Keratinocyte (primary cell): ENCODE measurements around the gene CYP26C1. TPM values are rescaled to one million over a fixed set of nuclear protein-coding genes. Genes with fewer than 3 reads are reported as not detected.

Experiments used
- DNase-seq: peaks from one replicate; pipeline ENCODE4 v3.0.0-alpha.2; 2011; ENCODE audit warnings: low read depth, missing footprints, low spot score
- FAIRE-seq: peaks from 2 replicates; lab custom pipeline; 2011; peaks lifted over from hg19 to GRCh38; lab: Jason Lieb, UNC
- H2AFZ ChIP-seq: 2 replicates; pipeline ENCODE4 v1.6.0; 2012; ENCODE audit warnings: low read length, control low read depth, inconsistent platforms; ENCODE audit not compliant: control insufficient read depth
- H3K27ac ChIP-seq: 2 replicates; pipeline ENCODE4 v1.5.1; 2011; ENCODE audit warnings: low read length; ENCODE audit not compliant: control insufficient read depth, insufficient read depth
- H3K27me3 ChIP-seq: 3 replicates; pipeline ENCODE4 v1.6.0; 2011; ENCODE audit warnings: low read length; ENCODE audit not compliant: control insufficient read depth, insufficient read depth; ENCODE audit errors: extremely low read depth
- H3K36me3 ChIP-seq, 2 experiments: 2 replicates in 1 of 2; 3 replicates in 1 of 2; pipeline ENCODE4 v1.5.1; 2011; ENCODE audit warnings: low read length in 2 of 2, mild to moderate bottlenecking in 1 of 2; ENCODE audit not compliant: control insufficient read depth in 2 of 2, insufficient read depth in 2 of 2; ENCODE audit errors: extremely low read depth in 1 of 2
- H3K4me1 ChIP-seq: 3 replicates; pipeline ENCODE4 v1.5.1; 2011; ENCODE audit warnings: low read length; ENCODE audit not compliant: control insufficient read depth, insufficient read depth; ENCODE audit errors: extremely low read depth
- H3K4me2 ChIP-seq: 3 replicates; pipeline ENCODE4 v1.6.0; 2011; ENCODE audit warnings: low read depth, low read length; ENCODE audit not compliant: control insufficient read depth, insufficient read depth; ENCODE audit errors: extremely low read depth
- H3K4me3 ChIP-seq, 3 experiments: fragments of 200-600 bp in 1 of 3; sonication (generic) in 1 of 3; 2 replicates in 2 of 3; 3 replicates in 1 of 3; pipeline ENCODE4 v1.5.1; 2011 to 2016; ENCODE audit warnings: low read length in 3 of 3, mild to moderate bottlenecking in 3 of 3, control low read depth in 2 of 3, inconsistent platforms in 1 of 3, low read depth in 1 of 3, mixed read lengths in 1 of 3, mixed run types in 1 of 3, moderate library complexity in 1 of 3; ENCODE audit not compliant: control insufficient read depth in 2 of 3, insufficient read depth in 2 of 3; ENCODE audit errors: extremely low read depth in 1 of 3
- H3K79me2 ChIP-seq: 2 replicates; pipeline ENCODE4 v1.6.0; 2012; ENCODE audit warnings: low read length; ENCODE audit not compliant: control insufficient read depth, insufficient read depth
- H3K9ac ChIP-seq: 3 replicates; pipeline ENCODE4 v1.6.0; 2011; ENCODE audit warnings: low read length; ENCODE audit not compliant: control insufficient read depth, insufficient read depth; ENCODE audit errors: extremely low read depth
- H3K9me1 ChIP-seq: 3 replicates; pipeline ENCODE4 v1.6.0; 2011; ENCODE audit warnings: low read length; ENCODE audit not compliant: control insufficient read depth, insufficient read depth; ENCODE audit errors: extremely low read depth
- H3K9me3 ChIP-seq: 2 replicates; pipeline ENCODE4 v1.5.1; 2012; ENCODE audit warnings: low read depth, low read length; ENCODE audit not compliant: control insufficient read depth
- H4K20me1 ChIP-seq: 3 replicates; pipeline ENCODE4 v1.6.0; 2011; ENCODE audit warnings: low read length; ENCODE audit not compliant: control insufficient read depth, insufficient read depth; ENCODE audit errors: extremely low read depth
- CTCF ChIP-seq, 3 experiments: IDR thresholded peaks in 1 of 3; conservative IDR thresholded peaks in 1 of 3; optimal IDR thresholded peaks in 1 of 3; 2 replicates in 2 of 3; 3 replicates in 1 of 3; pipeline versions ENCODE3 to v1.5.1; 2011; ENCODE audit warnings: low read length in 3 of 3, mild to moderate bottlenecking in 3 of 3, moderate library complexity in 2 of 3, control low read depth in 1 of 3, inconsistent platforms in 1 of 3; ENCODE audit not compliant: insufficient read depth in 2 of 3; ENCODE audit errors: extremely low read depth in 1 of 3
- EZH2 ChIP-seq: IDR thresholded peaks from one replicate; pipeline ENCODE4 v1.6.1; 2012; ENCODE audit warnings: inconsistent platforms, mild to moderate bottlenecking, low read length, moderate library complexity
- dilution Hi-C: fragments of 300-500 bp; cut with MboI; formaldehyde crosslinking; loops from one replicate; pipeline ENCODE4 v1.7.0; 2020; ENCODE audit warnings: low sequenced_read_pairs; ENCODE audit not compliant: extremely low pct_ligation_motif_present
- polyA plus RNA-seq, 5 experiments: library from polyadenylated mRNA; depleted of rRNA in 3 of 5; stranded (reverse) in 3 of 5; stranded (forward) in 1 of 5; unstranded in 1 of 5; fragments of >200 nt; gene quantifications; 1 replicate in 1 of 5; 2 replicates in 3 of 5; 3 replicates in 1 of 5; pipeline versions ENCODE4 v1.2.1 to v1.2.3, GENCODE V29; 2011 to 2012; ENCODE audit warnings: missing spikeins in 2 of 5, low read depth in 1 of 5, low replicate concordance in 1 of 5

Gene CYP26C1
- polyA plus RNA-seq, 1 donor (not counting 4 experiments of a cell fraction or from before 2014, with no cell fraction given) = not detected

- no peak overlapping the region for H2AFZ ChIP-seq
- no peaks in the 10 kb centered on the region for H3K79me2 ChIP-seq
- no peak overlapping the region for H3K4me2 ChIP-seq
- TF ChIP-seq CTCF (optimal IDR thresholded peaks at IDR 0.05 in 1 of 3, IDR thresholded peaks at IDR 0.05 in 1 of 3, conservative IDR thresholded peaks at IDR 0.05 in 1 of 3; ENCODE audit: extremely low read depth in 1 of 3, insufficient read depth in 2 of 3, low read length in 3 of 3) (no peak), EZH2 (peak; percentile 86)
- peaks cover 71% of the 10 kb centered on the region for H3K27me3 ChIP-seq
- no peaks in the 10 kb centered on the region for H3K36me3 ChIP-seq
- no peaks in the 10 kb centered on the region for H4K20me1 ChIP-seq
- H3K4me1 ChIP-seq = peaks cover 6% of the 10 kb centered on the region
- dilution Hi-C loops = no loop called here
- no peaks in the 10 kb centered on the region for H3K9me3 ChIP-seq
- H3K4me3 ChIP-seq = no peak overlapping the region
- no peak overlapping the region for H3K9ac ChIP-seq
- DNase-seq (no peak), FAIRE-seq (no peak)
- H3K9me1 ChIP-seq = no peaks in the 10 kb centered on the region
- no peak overlapping the region for H3K27ac ChIP-seq
Measured at GRCh38 chr10:93060887-93061593, 442 bp downstream of the CYP26C1 start.

GRCh38 chr10:93061594-93062513 is 1.3 kb downstream of the CYP26C1 start:
- peaks cover 79% of the 10 kb centered on the region for H3K27me3 ChIP-seq

More at GRCh38 chr10:93061594-93062513, 1.3 kb downstream of the CYP26C1 start:
- Histone ChIP-seq H3K4me3 (peak overlapping the region in 1 of 3 experiments; percentile 43), H3K9me1 (no peaks in the 10 kb centered on the region), H3K9me3 (no peaks in the 10 kb centered on the region), H3K9ac (no peak overlapping the region), H3K79me2 (no peaks in the 10 kb centered on the region), H4K20me1 (peaks cover 3% of the 10 kb centered on the region), H2AFZ (peak overlapping the region; percentile 12), H3K4me1 (peaks cover 6% of the 10 kb centered on the region), H3K27ac (no peak overlapping the region), H3K4me2 (peak overlapping the region; percentile 71), H3K36me3 (no peaks in the 10 kb centered on the region)
- FAIRE-seq (no peak), DNase-seq (no peak)
- no peak for TF ChIP-seq CTCF (optimal IDR thresholded peaks at IDR 0.05 in 1 of 3, IDR thresholded peaks at IDR 0.05 in 1 of 3, conservative IDR thresholded peaks at IDR 0.05 in 1 of 3; ENCODE audit: extremely low read depth in 1 of 3, insufficient read depth in 2 of 3, low read length in 3 of 3)
- TF ChIP-seq EZH2 = peak; percentile 73
- dilution Hi-C loops = no loop called here
